ENCODE measurements around the gene IQCF5. TPM values are rescaled to one million over a fixed set of nuclear protein-coding genes. Genes with fewer than 3 reads are reported as not detected.

Gene IQCF5
- total and polyA plus RNA-seq, 9 of the 15 experiments (the other 6 are each of a cell fraction or from before 2014, with no cell fraction given) = not detected

GRCh38 chr3:51897391-51897790, 22.0 kb upstream of the IQCF5 start:
- H3K27me3 ChIP-seq (ENCODE audit: control insufficient read depth in 2 of 2, insufficient read depth in 2 of 2, low read length in 2 of 2) = peaks cover 4 to 33% of the 10 kb centered on the region in 2 experiments; a peak in 4 of 5 replicates
- FAIRE-seq (no peak), ATAC-seq (no peak), DNase-seq (ENCODE audit: extremely low read depth in 1 of 4, low spot score in 3 of 4) (no peak)
- H3K4me3 ChIP-seq = no peak overlapping the region
- H2AFZ ChIP-seq (ENCODE audit: low read depth, low read length) = no peak overlapping the region
- H3K4me1 ChIP-seq (replicated peaks in 1 of 2; ENCODE audit: control insufficient read depth in 2 of 2, insufficient read depth in 2 of 2, low read length in 2 of 2) = no peaks in the 10 kb centered on the region
- H3K27ac ChIP-seq (ENCODE audit: extremely low read depth, low read depth, low read length) = no peak overlapping the region
- no peaks in the 10 kb centered on the region for H3K36me3 ChIP-seq (ENCODE audit: control insufficient read depth, insufficient read depth, low read length)
- CTCF ChIA-PET (ENCODE audit: low intra/inter-chr PET ratio) = no interaction called here
- intact Hi-C loops (cut with micrococcal nuclease) (no loop called here), in situ Hi-C loops (cut with MboI) (no loop called here)
- no TSS peak for BruUV-seq (replicated peaks)
- H4K20me1 ChIP-seq (replicated peaks; ENCODE audit: control insufficient read depth, insufficient read depth, low read length) = no peaks in the 10 kb centered on the region
- H3K4me2 ChIP-seq (ENCODE audit: insufficient read depth, low read length) = no peak overlapping the region
- no peaks in the 10 kb centered on the region for H3K9me1 ChIP-seq (ENCODE audit: control insufficient read depth, insufficient read depth, low read length)
- H3K9me3 ChIP-seq (replicated peaks; ENCODE audit: control insufficient read depth, insufficient read depth, low read depth, low read length) = no peaks in the 10 kb centered on the region
- no peak overlapping the region for H3K9ac ChIP-seq (ENCODE audit: insufficient read depth in 1 of 2, low read depth in 2 of 2, low read length in 2 of 2)
- H3K79me2 ChIP-seq (ENCODE audit: control insufficient read depth, insufficient read depth, low read length) = no peaks in the 10 kb centered on the region
- TF ChIP-seq, protein P1, sequence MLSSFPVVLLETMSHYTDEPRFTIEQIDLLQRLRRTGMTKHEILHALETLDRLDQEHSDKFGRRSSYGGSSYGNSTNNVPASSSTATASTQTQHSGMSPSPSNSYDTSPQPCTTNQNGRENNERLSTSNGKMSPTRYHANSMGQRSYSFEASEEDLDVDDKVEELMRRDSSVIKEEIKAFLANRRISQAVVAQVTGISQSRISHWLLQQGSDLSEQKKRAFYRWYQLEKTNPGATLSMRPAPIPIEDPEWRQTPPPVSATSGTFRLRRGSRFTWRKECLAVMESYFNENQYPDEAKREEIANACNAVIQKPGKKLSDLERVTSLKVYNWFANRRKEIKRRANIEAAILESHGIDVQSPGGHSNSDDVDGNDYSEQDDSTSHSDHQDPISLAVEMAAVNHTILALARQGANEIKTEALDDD (IDR thresholded peaks at IDR 0.05) = no peak
- TF ChIP-seq COPS2 (conservative IDR thresholded peaks at IDR 0.05) (no peak), TEAD1 (CRISPR knock-in tag; IDR thresholded peaks at IDR 0.05) (no peak), HNRNPH1 (optimal IDR thresholded peaks at IDR 0.05; ENCODE audit: low read depth, low read length) (no peak), RBBP5 (IDR thresholded peaks at IDR 0.05; ENCODE audit: borderline replicate concordance, insufficient read depth, low read length, poor library complexity, severe bottlenecking) (no peak), ZC3H8 (IDR thresholded peaks at IDR 0.05) (no peak), FOXA1 (IDR thresholded peaks at IDR 0.05; ENCODE audit: borderline replicate concordance) (no peak), ZNF12 (CRISPR knock-in tag; IDR thresholded peaks at IDR 0.05) (no peak), FOXK1 (CRISPR knock-in tag; IDR thresholded peaks at IDR 0.05; ENCODE audit: borderline replicate concordance) (no peak), E2F8 (IDR thresholded peaks at IDR 0.05; ENCODE audit: low read depth, partially characterized antibody) (no peak), HIVEP1 (CRISPR knock-in tag; IDR thresholded peaks at IDR 0.05) (no peak), PCBP1 (IDR thresholded peaks at IDR 0.05; ENCODE audit: low read depth, low read length, poor library complexity, severe bottlenecking) (no peak), POU5F1 (IDR thresholded peaks at IDR 0.05; ENCODE audit: borderline replicate concordance, low read depth, low read length, partially characterized antibody) (no peak), PHF20 (IDR thresholded peaks at IDR 0.05; ENCODE audit: partially characterized antibody) (no peak), BRCA1 (IDR thresholded peaks at IDR 0.05) (no peak), BRCA1 (CRISPR knock-in tag; IDR thresholded peaks at IDR 0.05) (no peak)
- TF ChIP-seq, protein P2, sequence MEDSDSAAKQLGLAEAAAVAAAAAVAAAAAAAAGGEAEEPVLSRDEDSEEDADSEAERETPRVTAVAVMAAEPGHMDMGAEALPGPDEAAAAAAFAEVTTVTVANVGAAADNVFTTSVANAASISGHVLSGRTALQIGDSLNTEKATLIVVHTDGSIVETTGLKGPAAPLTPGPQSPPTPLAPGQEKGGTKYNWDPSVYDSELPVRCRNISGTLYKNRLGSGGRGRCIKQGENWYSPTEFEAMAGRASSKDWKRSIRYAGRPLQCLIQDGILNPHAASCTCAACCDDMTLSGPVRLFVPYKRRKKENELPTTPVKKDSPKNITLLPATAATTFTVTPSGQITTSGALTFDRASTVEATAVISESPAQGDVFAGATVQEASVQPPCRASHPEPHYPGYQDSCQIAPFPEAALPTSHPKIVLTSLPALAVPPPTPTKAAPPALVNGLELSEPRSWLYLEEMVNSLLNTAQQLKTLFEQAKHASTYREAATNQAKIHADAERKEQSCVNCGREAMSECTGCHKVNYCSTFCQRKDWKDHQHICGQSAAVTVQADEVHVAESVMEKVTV (CRISPR knock-in tag; IDR thresholded peaks at IDR 0.05) = no peak
- TF ChIP-seq, protein P3, sequence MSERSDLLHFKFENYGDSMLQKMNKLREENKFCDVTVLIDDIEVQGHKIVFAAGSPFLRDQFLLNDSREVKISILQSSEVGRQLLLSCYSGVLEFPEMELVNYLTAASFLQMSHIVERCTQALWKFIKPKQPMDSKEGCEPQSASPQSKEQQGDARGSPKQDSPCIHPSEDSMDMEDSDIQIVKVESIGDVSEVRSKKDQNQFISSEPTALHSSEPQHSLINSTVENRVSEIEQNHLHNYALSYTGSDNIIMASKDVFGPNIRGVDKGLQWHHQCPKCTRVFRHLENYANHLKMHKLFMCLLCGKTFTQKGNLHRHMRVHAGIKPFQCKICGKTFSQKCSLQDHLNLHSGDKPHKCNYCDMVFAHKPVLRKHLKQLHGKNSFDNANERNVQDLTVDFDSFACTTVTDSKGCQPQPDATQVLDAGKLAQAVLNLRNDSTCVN (CRISPR knock-in tag; IDR thresholded peaks at IDR 0.05) = no peak
- POLR2A ChIA-PET = interaction anchor here (0.6 kb wide), 1 partner anchor 257 kb away, joined by 3 read pairs; no protein-coding TSS in a partner anchor
- 0% methylated on average over 10 of the region's 15 CpGs for WGBS (ENCODE audit: insufficient coverage, low coverage, missing lambda C conversion rate)

All from K562 (cell line).